ENCODE data around the gene KIF6. TPM values are rescaled to one million over a fixed set of nuclear protein-coding genes. Genes with fewer than 3 reads are reported as not detected.

Gene KIF6
- total and polyA plus RNA-seq, 2 of the 8 experiments (the other 6 are each of a cell fraction or from before 2014, with no cell fraction given): 0.53 to 0.65 TPM

- no peak overlapping the region for H2BK5ac ChIP-seq (ENCODE audit: low read depth, low read length)
- ChIA-PET POLR2A (ENCODE audit: partially characterized antibody) (no interaction called here), CTCF (ENCODE audit: partially characterized antibody) (interaction anchor here (0.8 to 1.9 kb wide), 4 partner anchors 12 to 199 kb away, joined by 3 to 5 read pairs (median 4); no protein-coding TSS in a partner anchor)
- no peak overlapping the region for H4K5ac ChIP-seq (ENCODE audit: insufficient read length, low read depth, low read length)
- no peak overlapping the region for H2AFZ ChIP-seq (ENCODE audit: low read length)
- no peak overlapping the region for H3K27ac ChIP-seq (ENCODE audit: low read depth, low read length)
- WGBS, 2 experiments (ENCODE audit: extremely low coverage in 1 of 2, insufficient coverage in 1 of 2, insufficient read length in 1 of 2, insufficient replicate concordance in 2 of 2, low coverage in 1 of 2, low lambda C conversion rate in 2 of 2, missing lambda C conversion rate in 1 of 2): 88% methylated on average over 2 of the region's 2 CpGs; no CpG with 5 or more reads in 1 of the 2 experiments
- no peak overlapping the region for H3K56ac ChIP-seq (replicated peaks; ENCODE audit: insufficient read length, low read depth, low read length)
- H3K79me1 ChIP-seq (ENCODE audit: low read depth, low read length): no peaks in the 10 kb centered on the region
- no peak overlapping the region for H4K91ac ChIP-seq (replicated peaks; ENCODE audit: insufficient read length, low read length)
- FAIRE-seq (no peak), DNase-seq (ENCODE audit: low read depth in 1 of 2, low spot score in 2 of 2) (no peak)
- no peak overlapping the region for H3K14ac ChIP-seq (ENCODE audit: insufficient read length)
- no peak overlapping the region for H2BK20ac ChIP-seq (ENCODE audit: low read length)
- H2BK120ac ChIP-seq (replicated peaks; ENCODE audit: low read depth, low read length): no peak overlapping the region
- no peaks in the 10 kb centered on the region for H3K4me1 ChIP-seq (replicated peaks in 1 of 4; ENCODE audit: control insufficient read depth in 3 of 4, insufficient read depth in 4 of 4, low read length in 3 of 4)
- no peak overlapping the region for H3K4me3 ChIP-seq (ENCODE audit: extremely low read depth in 1 of 4, insufficient read depth in 2 of 4, low read depth in 3 of 4, low read length in 4 of 4)
- H3K4ac ChIP-seq (replicated peaks; ENCODE audit: insufficient read length, low read depth, low read length): no peak overlapping the region
- H3K79me2 ChIP-seq (ENCODE audit: control insufficient read depth in 1 of 2, insufficient read depth in 2 of 2, low read length in 2 of 2): no peaks in the 10 kb centered on the region
- TF ChIP-seq YY1 (IDR thresholded peaks at IDR 0.05; ENCODE audit: low read depth, low read length) (no peak), RXRA (IDR thresholded peaks at IDR 0.05; ENCODE audit: insufficient read depth, low read depth, low read length) (no peak), NRF1 (IDR thresholded peaks at IDR 0.05; ENCODE audit: low read depth, low read length) (no peak), SUZ12 (IDR thresholded peaks at IDR 0.05; ENCODE audit: low read length) (no peak), RNF2 (IDR thresholded peaks at IDR 0.05; ENCODE audit: borderline replicate concordance, low read depth, low read length, missing control alignments, poor library complexity, severe bottlenecking) (no peak), SIRT6 (IDR thresholded peaks at IDR 0.05; ENCODE audit: low read length) (no peak), SP1 (IDR thresholded peaks at IDR 0.05; ENCODE audit: low read depth, low read length) (no peak), CBX8 (IDR thresholded peaks at IDR 0.05; ENCODE audit: borderline replicate concordance, low read depth, low read length) (no peak), RFX5 (IDR thresholded peaks at IDR 0.05; ENCODE audit: borderline replicate concordance, low read depth, low read length) (no peak), CTBP2 (IDR thresholded peaks at IDR 0.05; ENCODE audit: borderline replicate concordance, insufficient read depth, insufficient read length, low read length) (no peak), ATF2 (IDR thresholded peaks at IDR 0.05; ENCODE audit: low read length) (no peak), JUN (IDR thresholded peaks at IDR 0.05; ENCODE audit: low read depth, low read length) (no peak), TAF1 (IDR thresholded peaks at IDR 0.05; ENCODE audit: low read depth, low read length) (no peak)
- H3K36me3 ChIP-seq (ENCODE audit: control insufficient read depth in 2 of 4, insufficient read depth in 4 of 4, low read length in 3 of 4): no peaks in the 10 kb centered on the region
- H4K8ac ChIP-seq (ENCODE audit: extremely low read depth, insufficient read depth, low read length): no peak overlapping the region
- no peaks in the 10 kb centered on the region for H3K9me3 ChIP-seq (ENCODE audit: insufficient read depth in 2 of 2, low read depth in 1 of 2, low read length in 1 of 2)
- H2BK12ac ChIP-seq (ENCODE audit: low read depth, low read length): no peak overlapping the region
- no peaks in the 10 kb centered on the region for H3K23me2 ChIP-seq (ENCODE audit: low read depth, low read length)
- H2AK5ac ChIP-seq (ENCODE audit: low read depth, low read length): no peak overlapping the region
- H3K4me2 ChIP-seq (ENCODE audit: insufficient read depth in 1 of 2, low read depth in 2 of 2, low read length in 2 of 2): no peak overlapping the region
- no peak overlapping the region for H2BK15ac ChIP-seq (ENCODE audit: low read length)
- H4K20me1 ChIP-seq (replicated peaks in 1 of 2; ENCODE audit: control insufficient read depth in 1 of 2, insufficient read depth in 2 of 2, low read length in 2 of 2): no peaks in the 10 kb centered on the region
- no peak overlapping the region for H3K9ac ChIP-seq (replicated peaks in 1 of 4; ENCODE audit: extremely low read depth in 1 of 4, low read depth in 3 of 4, low read length in 3 of 4)
- H3K27me3 ChIP-seq (replicated peaks in 1 of 4; ENCODE audit: control insufficient read depth in 3 of 4, extremely low read depth in 1 of 4, insufficient read depth in 3 of 4, low read length in 3 of 4): no peaks in the 10 kb centered on the region
- H3K18ac ChIP-seq (ENCODE audit: extremely low read depth, low read length): no peak overlapping the region
- H3K23ac ChIP-seq (ENCODE audit: insufficient read length): no peak overlapping the region
These were observed 100.0 kb downstream of the KIF6 start for GRCh38 chr6:39625209-39625608.

Measured in H1 (cell line).